Measurements from ENCODE around the gene CCDC85A. TPM values are rescaled to one million over a fixed set of nuclear protein-coding genes. Genes with fewer than 3 reads are reported as not detected.

CCDC85A gene
- total and polyA plus RNA-seq, 2 of the 8 experiments (the other 6 are each of a cell fraction or from before 2014, with no cell fraction given): 0.20 TPM; not detected in 1

- Histone ChIP-seq H3K27me3 (replicated peaks in 1 of 4; ENCODE audit: control insufficient read depth in 3 of 4, extremely low read depth in 1 of 4, insufficient read depth in 3 of 4, low read length in 3 of 4) (no peaks in the 10 kb centered on the region), H2BK20ac (ENCODE audit: low read length) (no peak overlapping the region), H4K20me1 (replicated peaks in 1 of 2; ENCODE audit: control insufficient read depth in 1 of 2, insufficient read depth in 2 of 2, low read length in 2 of 2) (no peaks in the 10 kb centered on the region), H3K4me1 (replicated peaks in 1 of 4; ENCODE audit: control insufficient read depth in 3 of 4, insufficient read depth in 4 of 4, low read length in 3 of 4) (no peaks in the 10 kb centered on the region), H3K4ac (replicated peaks; ENCODE audit: insufficient read length, low read depth, low read length) (no peak overlapping the region), H2AFZ (ENCODE audit: low read length) (no peak overlapping the region), H3K79me2 (ENCODE audit: control insufficient read depth in 1 of 2, insufficient read depth in 2 of 2, low read length in 2 of 2) (no peaks in the 10 kb centered on the region), H2BK15ac (ENCODE audit: low read length) (no peak overlapping the region), H3K9me3 (ENCODE audit: insufficient read depth in 2 of 2, low read depth in 1 of 2, low read length in 1 of 2) (no peaks in the 10 kb centered on the region), H2BK120ac (replicated peaks; ENCODE audit: low read depth, low read length) (no peak overlapping the region), H4K91ac (replicated peaks; ENCODE audit: insufficient read length, low read length) (no peak overlapping the region), H3K9ac (replicated peaks in 1 of 4; ENCODE audit: extremely low read depth in 1 of 4, low read depth in 3 of 4, low read length in 3 of 4) (no peak overlapping the region), H3K56ac (replicated peaks; ENCODE audit: insufficient read length, low read depth, low read length) (no peak overlapping the region), H3K14ac (ENCODE audit: insufficient read length) (no peak overlapping the region), H3K23me2 (ENCODE audit: low read depth, low read length) (no peaks in the 10 kb centered on the region), H2BK12ac (ENCODE audit: low read depth, low read length) (no peak overlapping the region), H2AK5ac (ENCODE audit: low read depth, low read length) (no peak overlapping the region), H3K18ac (ENCODE audit: extremely low read depth, low read length) (no peak overlapping the region), H3K4me3 (ENCODE audit: extremely low read depth in 1 of 4, insufficient read depth in 2 of 4, low read depth in 3 of 4, low read length in 4 of 4) (no peak overlapping the region), H3K27ac (ENCODE audit: low read depth, low read length) (no peak overlapping the region), H3K23ac (ENCODE audit: insufficient read length) (no peak overlapping the region), H4K5ac (ENCODE audit: insufficient read length, low read depth, low read length) (no peak overlapping the region), H4K8ac (ENCODE audit: extremely low read depth, insufficient read depth, low read length) (no peak overlapping the region), H3K4me2 (ENCODE audit: insufficient read depth in 1 of 2, low read depth in 2 of 2, low read length in 2 of 2) (no peak overlapping the region), H3K36me3 (ENCODE audit: control insufficient read depth in 2 of 4, insufficient read depth in 4 of 4, low read length in 3 of 4) (no peaks in the 10 kb centered on the region), H3K79me1 (ENCODE audit: low read depth, low read length) (no peaks in the 10 kb centered on the region), H2BK5ac (ENCODE audit: low read depth, low read length) (no peak overlapping the region)
- DNase-seq (ENCODE audit: low read depth in 1 of 2, low spot score in 2 of 2): no peak
- WGBS, 2 experiments (ENCODE audit: extremely low coverage in 1 of 2, insufficient coverage in 1 of 2, insufficient read length in 1 of 2, insufficient replicate concordance in 2 of 2, low coverage in 1 of 2, low lambda C conversion rate in 2 of 2, missing lambda C conversion rate in 1 of 2): 79% methylated on average over 2 of the region's 2 CpGs; no CpG with 5 or more reads in 1 of the 2 experiments
- no peak for FAIRE-seq
- CTCF ChIA-PET (ENCODE audit: partially characterized antibody): no interaction called here
- POLR2A ChIA-PET (ENCODE audit: partially characterized antibody): no interaction called here
- TF ChIP-seq NANOG (IDR thresholded peaks at IDR 0.05; ENCODE audit: insufficient read depth, low read depth, low read length, poor library complexity, severe bottlenecking) (no peak), TAF1 (IDR thresholded peaks at IDR 0.05; ENCODE audit: low read depth, low read length) (no peak), ATF3 (IDR thresholded peaks at IDR 0.05; ENCODE audit: insufficient read depth, low read depth, low read length) (no peak), SP2 (IDR thresholded peaks at IDR 0.05; ENCODE audit: low read length) (no peak), CTCF (IDR thresholded peaks at IDR 0.05; ENCODE audit: control extremely low read depth in 1 of 3, insufficient read depth in 1 of 3, low read depth in 1 of 3, low read length in 3 of 3) (no peak), E2F6 (IDR thresholded peaks at IDR 0.05) (no peak), EZH2 (IDR thresholded peaks at IDR 0.05; ENCODE audit: low read depth, low read length, severe bottlenecking) (no peak), RNF2 (IDR thresholded peaks at IDR 0.05; ENCODE audit: borderline replicate concordance, low read depth, low read length, missing control alignments, poor library complexity, severe bottlenecking) (no peak), EGR1 (IDR thresholded peaks at IDR 0.05; ENCODE audit: borderline replicate concordance, low read depth, low read length) (no peak), POLR2AphosphoS5 (IDR thresholded peaks at IDR 0.05; ENCODE audit: low read depth, low read length) (no peak)
These were observed 103.1 kb downstream of the CCDC85A start for GRCh38 chr2:56286936-56287335.

Measured in H1 (cell line).